Measurements from ENCODE around the gene CLK4.

Gene CLK4

DNA sequence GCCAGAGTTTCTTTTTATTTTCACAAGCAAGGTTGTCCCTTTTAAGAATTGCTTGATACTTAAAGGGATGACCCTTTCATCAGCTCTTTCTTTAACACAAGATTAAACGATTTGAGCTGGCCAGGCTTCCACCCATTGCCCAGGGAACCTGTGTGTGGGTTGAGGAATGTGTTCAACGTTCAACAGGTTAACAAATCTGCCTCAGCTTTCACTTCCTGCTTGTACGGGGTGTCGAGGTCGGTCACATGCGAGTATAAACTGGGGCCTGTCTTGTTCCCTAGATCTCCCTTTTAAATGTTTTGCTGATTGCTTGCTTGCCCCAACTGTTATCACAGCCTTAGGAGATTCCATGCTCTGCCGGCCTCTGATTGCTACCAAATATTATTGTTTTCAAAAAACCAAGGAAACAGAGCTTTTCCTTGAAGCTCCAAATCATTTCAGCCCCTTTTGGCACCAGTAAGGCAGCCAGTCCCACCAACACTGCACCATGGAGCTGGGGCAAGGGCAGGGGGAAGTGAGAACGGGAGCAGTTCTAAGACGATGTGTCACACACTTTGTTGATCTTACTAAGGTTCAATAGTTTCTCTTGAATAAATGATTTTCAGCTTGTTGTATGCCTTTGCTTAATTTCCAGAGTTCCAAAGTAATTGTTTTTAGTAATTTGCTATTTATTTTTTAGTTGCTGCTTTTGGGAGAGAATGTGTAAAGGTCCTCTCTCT lies 10.7 kb upstream of the CLK4 start:
- DNase-seq (ENCODE audit: low spot score): no peak

DNA sequence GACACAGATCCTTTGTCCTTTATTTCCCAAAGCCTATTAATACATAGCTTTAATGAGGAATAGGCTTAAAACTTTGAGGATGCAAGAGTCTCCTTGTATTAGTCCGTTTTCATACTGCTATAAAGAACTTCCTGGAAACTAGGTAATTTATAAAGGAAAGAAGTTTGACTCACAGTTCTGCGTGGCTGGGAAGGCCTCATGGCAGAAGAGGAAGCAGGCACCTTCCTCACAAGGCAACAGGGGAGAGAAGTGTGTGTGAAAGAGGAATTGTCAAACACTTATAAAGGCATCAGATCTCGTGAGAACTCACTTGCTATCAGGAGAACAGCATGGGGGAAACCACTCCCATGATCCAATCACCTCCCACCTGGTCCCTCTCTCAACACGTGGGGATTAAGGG lies 5.4 kb upstream of the CLK4 start:
- DNase-seq (ENCODE audit: low spot score): no peak

DNA sequence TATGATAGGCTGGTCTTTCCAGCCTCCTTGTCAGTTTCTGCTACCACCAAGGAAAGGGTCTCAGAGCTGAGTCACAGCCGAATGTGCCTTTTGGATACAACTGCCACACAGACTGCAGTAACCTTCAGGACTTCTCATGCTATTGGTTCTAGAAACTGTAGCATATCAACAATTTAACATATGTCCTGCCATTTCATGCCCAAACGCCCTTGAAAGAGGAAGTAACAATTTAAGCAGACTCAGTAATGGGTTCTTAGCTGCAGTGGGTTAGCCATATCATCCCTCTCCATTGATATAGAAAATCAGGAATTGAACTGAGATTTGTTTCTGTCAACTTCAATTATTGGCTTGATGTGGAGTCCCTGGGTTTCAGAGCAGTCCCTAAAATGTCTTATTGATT lies 4.1 kb upstream of the CLK4 start:
- no peak for DNase-seq (ENCODE audit: low spot score)

DNA sequence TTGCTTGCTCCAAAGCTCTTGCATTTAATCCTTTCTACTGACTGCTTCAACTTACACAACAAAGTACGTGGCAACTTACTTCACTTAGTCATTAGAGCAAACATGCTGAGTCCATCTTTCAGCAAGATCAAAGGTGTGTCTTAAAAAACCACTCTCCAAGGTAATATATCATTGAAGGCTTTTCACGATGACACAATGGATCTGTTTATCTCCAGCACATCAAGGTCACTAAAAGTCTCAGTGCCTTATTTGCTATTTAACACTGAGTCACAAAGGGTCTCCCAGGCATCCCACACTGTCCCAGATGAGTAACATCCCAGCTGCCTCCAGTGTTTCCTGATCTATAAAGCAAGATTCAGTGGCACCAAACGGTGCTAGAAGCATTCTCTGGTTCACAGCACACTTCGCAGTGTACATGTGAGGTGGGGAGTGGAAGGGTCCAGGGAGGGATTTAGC lies 3.7 kb upstream of the CLK4 start:
- no peak for DNase-seq (ENCODE audit: low spot score)

DNA sequence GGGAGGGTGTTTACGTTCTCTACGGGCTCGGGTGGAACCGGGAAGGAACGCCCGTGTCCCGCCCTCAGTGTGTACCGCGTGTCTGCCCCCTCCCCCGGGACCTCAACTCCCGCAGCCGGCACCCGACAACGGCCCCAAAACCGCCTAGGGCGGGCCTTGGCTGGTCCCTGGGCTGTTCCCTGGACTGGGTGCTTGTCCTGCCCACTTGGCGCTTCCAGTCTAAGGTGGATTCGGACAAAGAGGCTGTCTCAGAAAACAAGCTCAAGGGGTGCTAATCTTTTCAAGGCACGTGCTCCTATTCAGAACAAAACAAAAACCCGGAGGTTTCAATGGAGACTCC lies 379 bp upstream of the CLK4 start:
- DNase-seq (ENCODE audit: low spot score): no peak

DNA sequence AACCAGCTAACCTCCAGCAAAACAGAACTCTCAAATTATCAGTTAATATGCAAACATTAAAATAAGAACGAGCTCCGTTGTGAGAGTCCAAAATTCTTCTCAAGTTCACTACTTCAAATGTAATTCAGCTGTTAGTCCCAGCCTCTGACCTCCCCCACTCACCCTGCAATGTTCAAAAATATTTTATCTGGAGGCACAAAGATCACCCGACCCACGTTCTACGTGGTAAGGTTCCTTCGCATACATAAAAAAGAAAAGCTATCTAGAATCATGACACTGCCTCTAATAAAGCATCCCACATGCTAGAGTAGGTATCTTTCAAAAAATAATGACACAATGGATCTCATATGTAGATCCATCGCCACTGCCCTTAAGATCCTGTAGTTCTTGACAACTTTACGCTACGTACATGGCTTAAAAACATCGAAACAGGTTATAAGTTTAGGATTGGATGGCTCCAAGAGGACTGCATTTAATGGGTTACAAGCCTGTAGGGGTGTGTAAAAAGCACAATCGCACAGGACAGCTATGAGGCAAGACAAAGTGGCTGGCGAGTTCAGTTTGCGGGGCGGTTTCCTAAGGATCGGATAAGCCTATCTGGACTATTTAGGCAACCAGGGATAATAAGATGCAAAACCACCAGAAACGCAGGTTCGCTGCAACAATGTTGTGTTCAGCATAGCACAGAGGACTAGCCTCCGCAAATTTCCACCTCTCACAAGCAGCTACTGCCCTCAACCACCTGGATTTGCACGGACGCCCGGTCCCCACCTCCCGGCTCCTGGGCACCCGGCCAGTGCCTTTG lies 969 bp downstream of the CLK4 start:
- DNase-seq (ENCODE audit: low spot score): no peak

DNA sequence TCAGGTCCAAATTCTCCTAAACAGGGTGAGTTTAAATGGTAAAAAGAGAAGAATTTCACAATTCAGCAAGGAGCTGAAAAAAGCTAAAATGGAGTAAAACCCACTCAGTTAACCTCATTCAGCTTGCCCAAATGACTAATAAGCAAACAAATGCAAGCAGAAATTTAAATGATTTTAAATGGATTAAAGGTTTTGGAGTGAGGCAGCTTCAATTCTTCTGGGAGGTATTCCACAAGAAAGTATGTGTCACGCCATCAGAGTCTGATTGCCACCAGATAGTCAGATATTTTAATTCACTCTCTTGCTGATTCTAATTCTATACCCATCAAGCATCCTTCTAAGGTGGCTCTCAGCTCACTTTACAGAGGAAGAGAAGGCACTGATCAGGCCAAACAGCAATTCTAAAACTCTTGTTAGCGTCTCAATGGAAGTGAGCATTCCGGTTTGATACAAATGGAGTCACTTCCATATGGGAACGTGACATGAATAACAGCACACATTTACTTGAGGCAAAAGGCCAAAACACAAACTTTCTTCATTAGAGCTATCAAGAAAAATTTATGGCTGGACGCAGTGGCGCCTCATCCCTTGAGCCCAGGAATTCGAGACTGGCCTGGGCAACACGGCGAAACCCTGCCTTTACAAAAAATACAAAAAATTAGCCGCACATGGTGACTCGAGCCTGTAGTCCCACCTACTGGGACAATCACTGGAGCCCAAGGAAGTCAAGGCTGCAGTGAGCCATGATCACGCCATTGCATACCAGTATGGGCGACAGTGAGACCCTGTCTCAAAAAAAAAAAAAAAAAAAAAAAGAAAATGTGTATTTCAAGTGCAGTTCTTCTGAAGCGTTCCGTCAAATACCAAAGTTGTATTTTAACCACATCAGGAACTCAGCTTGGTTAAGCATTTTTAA lies 2.0 kb downstream of the CLK4 start:
- no peak for DNase-seq (ENCODE audit: low spot score)

DNA sequence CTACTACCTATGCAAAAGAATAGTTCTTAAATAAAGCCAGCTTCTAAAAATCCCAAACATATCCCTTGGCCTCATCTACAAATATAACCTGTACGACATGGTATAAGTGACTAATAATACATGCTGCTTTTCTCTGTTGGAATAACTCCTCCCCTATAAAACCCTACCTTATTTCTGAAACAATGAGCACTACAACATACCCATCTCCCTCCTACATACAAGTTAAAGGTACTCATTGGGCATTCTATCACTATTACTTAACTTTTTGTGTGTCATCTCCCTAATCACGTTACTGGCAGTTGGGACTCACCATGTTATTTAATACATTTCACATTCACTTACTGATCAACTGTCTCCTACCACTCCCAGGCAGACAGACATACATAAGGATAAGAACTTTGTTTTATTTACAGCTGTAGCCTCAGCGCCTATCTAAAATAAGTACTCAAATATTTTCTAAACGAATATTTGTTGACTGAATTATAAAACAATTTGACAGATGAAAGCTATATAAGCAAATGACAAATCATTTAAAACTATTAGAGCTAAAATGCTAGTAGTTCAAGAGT lies 4.1 kb downstream of the CLK4 start:
- no peak for DNase-seq (ENCODE audit: low spot score)

DNA sequence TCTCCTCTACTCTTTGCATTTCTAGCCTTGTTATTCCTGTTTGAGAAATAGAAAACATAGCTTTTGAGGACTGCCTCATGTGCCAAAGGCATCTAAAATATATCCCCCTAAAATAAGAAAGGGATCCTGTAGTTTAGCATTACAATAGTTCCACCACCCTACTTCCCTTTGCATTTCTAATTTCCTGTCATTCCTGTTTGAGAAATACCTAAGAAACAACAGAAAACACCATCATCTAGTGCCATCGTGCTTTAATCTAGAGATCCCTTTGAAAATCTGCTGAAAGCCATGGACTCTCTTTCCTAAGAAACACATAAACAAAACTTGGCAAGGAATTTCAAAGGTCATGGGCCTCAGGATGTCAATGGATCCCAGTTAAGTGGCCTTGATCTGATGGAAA lies 7.5 kb downstream of the CLK4 start:
- no peak for DNase-seq (ENCODE audit: low spot score)

DNA sequence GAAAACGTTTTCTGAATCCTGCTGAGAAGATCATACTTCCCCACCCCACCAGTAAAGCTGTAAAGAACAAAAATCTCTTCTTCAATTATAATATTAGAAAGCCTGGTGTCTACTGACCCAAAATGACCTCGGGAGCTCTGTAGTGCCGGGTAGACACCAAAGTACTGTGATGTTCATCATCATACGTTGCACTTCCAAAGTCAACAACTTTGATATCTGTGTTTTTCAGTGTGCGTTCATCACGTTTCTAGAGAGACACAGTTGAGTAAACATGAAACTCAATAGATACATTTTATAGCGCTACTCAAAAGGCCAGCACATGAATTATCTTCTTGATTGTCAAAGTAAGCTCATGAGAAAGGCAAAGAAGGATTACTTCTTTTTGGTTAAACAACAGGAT lies 14.6 kb downstream of the CLK4 start:
- DNase-seq (ENCODE audit: low spot score): no peak

DNA sequence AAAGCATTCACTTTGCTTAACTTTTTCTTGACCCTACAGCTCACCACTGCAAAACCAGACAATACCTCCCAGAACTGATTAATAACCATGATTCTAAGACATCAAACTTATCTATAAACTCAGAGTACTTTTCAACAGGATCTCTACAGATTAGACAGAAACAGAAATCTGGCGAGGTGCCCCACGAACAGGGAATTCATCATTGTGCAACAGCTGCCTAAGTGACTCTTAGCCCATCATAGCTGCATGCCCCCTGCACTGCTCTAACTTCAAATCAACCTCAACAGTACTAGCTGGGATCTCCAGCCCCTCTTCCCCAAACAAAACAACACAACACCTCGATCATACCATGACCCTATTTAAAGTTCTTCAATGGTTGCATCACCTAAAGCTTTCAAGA lies 20.6 kb downstream of the CLK4 start:
- DNase-seq (ENCODE audit: low spot score): no peak

DNA sequence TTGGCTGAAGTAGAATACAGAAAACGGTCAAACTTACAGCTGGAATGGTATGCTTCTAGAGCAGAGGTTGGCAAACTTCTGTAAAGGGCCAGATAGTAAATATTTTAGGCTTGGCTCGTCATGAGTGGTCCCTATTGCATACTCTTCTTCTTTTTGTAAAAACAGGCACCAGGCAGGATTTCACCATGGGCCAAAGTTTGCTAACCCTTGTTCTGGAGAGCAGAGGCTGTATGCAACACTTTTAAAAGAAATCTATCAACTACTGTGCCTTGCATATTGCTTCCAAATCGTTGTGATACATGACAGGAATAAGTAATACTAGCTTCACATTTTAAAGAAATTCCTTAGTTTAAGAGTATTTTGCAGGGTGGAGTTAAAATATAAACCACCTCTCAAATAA lies 21.1 kb downstream of the CLK4 start:
- DNase-seq (ENCODE audit: low spot score): no peak

DNA sequence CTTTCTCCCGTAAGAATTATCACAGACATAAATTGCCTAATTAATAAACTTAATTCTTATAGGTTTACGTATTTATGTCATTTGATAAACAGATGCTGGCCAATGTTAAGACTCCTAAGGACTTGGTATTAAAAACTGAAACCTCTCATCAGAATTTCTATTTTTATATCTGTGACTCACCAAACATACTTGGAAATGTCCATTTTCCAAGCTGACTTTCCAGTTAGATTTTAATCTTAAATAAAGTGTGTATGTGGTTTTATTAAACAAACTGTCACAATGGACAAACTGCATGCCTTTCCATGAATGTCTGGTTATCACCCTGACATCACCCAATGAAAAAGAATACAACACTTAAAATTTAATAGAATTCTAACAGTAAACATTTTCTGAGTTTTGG lies 24.1 kb downstream of the CLK4 start:
- no peak for DNase-seq (ENCODE audit: low spot score)

DNA sequence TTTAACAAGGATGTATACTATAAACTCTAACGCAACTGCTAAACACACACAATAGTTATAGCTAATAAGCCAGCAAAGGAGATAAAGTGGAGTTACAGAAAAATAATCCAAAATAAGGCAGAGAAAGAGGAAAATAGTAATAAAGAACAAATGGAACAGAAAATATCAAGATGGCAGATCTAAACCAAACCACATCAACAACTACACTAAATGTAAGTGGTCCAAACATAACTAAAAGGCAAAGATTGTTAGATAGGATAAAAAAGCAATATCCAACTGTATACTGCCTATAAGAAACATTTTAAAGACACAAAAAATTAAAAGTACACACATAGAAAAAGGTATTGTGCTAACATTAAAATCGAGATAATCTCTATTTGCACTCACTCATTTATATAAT lies 31.1 kb downstream of the CLK4 start:
- no peak for DNase-seq (ENCODE audit: low spot score)

DNA sequence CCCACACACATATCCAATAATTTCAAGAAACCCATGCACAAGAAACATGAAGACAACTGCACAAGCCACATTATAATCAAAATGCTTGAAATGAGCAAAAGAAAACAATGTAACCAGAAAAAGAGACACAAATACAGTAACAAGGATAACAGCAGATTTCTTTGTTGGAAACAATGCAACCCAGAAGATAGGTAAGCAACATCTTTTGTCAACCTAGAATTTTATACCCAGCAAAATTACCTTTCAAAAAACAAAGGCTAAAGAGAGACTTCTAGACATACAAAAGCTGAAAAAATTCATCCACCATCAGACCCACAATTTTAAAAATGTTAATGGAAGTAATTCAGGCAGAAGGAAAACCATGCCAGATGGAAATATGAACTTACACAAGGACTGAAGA lies 31.7 kb downstream of the CLK4 start:
- no peak for DNase-seq (ENCODE audit: low spot score)

DNA sequence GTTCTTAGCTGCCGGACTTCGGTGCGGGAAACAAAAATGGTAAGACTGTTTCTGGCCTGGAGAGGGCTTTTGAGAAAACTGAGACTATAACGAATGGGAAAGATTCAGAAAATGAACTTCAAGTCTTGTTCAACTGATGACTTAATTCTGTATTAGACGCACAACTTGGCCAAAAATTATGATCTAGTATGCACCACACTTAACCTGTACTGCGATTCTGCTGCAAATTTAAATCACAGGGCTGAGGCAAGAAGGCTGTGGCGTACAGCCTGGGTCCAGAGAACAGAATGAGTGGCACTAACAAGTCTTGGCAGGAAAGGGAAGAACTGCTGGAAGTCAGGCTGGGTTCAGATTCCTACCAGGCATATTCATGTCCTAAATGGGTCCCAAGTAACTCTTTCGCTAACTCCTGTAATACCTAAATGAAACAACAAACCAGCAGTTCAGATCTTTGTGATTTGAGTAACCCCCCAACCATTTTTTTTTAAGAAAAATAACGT lies 35.9 kb downstream of the CLK4 start:
- no peak for DNase-seq (ENCODE audit: low spot score)

DNA sequence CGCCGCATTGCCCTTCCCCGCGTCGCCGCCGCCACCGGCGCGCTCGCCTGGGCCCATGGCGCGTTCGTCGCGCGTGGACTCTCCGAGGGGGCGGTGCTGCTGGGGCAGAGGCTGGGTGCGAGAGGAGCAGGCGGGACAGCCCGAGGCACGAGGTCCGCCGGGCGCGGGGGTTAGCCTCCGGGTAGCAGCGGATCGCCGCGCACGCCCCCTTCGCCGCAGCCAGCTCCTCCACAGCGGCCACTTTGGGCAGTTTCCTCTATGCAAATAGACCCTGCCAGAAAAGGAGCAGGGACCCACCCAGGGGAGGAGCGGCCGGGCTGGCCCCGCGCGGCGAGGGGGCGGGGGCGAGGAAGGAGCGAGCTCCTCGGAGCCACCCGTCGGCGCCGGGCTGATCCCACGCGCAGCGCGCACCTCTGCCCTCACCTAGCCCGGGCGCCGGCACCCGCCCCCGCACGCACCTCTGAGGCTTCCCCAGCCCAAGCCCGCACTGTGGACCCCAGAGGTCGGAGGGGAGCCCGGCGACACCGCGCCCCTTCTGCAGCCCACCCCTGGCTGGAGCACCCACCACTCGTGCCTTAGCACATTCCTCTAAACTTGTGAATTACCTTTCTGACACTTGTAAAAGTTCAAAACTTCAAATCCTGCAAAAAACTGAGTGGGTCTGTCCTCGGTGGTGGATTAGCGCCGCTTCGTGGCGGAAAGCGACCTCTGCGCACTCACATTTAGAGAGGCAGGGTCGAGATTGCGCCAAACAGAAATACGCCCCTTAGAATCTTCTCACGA lies 36.5 kb downstream of the CLK4 start, which contains the start of gene COL23A1:
TSS of gene COL23A1 (minus strand) at position 253 of the 783 bp plus-strand sequence.
- DNase-seq (ENCODE audit: low spot score): peak; percentile 80

DNA sequence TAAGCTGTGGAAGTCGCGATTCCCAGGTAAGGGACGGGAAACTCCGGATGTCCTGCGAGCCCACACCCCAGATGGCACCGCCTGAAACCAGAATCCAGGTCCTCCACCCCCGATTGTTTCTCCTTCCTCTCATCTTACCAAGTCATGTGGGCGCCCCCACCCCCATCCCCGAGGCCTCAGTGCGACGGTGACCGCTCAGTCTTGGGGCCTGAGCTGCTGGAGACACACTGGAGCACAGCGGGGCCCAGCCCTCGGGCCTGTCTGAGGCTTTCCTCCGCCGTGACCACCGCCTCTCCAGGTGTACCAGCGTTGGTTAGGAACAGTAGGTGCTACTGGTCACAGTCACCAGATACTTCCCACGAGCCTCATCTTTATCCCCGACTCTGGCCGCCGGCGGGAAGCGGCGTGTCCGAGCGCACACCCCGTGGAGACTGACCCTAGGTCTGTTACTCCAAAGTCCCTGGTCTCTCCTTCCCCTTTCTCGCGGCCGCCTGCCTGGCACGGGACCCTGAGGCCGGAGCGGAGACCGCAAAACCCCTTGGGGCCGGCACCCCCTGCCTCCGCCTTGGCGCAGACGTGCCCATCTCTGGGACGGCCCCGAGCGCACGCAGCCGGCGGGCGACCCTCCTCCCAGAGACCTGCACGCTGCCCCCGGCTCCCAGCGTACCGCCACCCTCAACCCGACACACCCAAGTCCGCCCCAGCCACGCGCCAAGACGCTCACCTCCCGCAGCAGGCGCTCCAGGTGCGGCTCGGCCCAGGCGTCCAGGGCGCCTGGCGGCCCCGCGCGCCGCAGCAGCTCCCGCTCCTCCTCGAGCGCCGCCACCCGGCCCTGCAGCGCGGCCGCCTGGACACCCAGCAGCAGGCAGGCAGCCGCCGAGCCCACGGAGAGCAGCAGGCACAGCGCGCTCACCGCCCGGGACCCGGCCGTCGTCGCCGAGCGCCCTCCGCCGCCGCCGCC lies 37.4 kb downstream of the CLK4 start:
- peak; percentile 82 for DNase-seq (ENCODE audit: low spot score)

DNA sequence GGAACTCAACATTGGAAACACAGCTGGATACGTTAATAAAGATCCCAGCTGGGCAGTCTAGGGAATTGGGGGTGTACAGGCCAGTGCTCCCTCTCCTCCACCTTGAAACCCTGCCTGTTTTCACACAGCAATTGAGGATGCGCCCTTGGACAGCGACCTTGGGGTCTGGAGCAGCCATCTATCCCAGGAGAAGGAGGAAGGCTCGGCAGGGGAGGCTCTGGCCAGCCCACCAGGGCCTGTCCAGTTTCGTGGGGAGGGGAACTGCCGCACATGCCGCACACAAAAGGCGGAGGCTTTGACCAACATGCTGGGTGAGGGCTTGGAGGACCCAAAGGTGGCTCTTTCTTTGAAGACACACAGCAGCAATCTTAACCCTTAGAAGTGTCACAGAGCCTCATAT lies 38.1 kb downstream of the CLK4 start:
- DNase-seq (ENCODE audit: low spot score): no peak
